Dedifferentiated amniotic fluid mesenchymal stem cell (primary cell): ENCODE results near the gene MYOZ3.

Experiments
- DNase-seq: peaks from one replicate; pipeline ENCODE4 v3.0.0-alpha.2; 2016; ENCODE audit errors: extremely low spot score

MYOZ3 gene

GRCh38 chr5:150659360-150660107 lies 1.5 kb upstream of the MYOZ3 start:
- no peak for DNase-seq

DNA sequence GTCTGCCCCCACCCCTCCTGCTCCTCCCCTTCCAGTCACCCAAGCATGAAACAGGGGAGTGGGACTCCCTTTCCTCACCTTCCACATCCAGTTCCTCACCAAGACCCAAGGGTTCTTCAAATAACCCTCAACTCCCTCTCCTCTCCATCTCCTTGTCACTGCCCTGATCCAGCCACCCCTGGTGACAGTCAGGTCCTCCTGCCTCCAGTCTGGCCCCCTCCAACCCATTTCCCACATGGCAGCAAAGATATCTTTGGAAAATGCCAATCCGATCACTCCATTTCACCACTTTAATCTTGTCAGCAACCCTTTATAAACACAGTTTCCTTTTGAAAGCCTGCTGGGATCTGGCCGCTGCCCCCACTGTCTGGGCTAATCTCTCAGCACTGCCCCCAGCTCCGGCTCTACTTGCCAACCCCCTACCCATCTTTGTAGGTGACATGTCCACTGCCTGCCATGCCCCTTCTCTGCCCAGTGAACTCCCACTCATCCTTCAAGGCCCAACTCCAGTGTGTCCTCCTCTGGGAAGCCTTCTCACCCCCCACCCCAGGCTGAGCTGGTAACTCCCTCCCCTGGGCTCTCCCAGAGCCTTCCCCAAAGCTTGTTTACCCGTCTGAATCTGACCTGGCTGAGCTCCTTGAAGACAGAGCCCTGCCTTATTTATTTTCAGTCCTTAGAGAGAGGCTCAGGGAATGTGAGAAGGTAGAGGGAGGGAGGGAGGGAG lies 781 bp upstream of the MYOZ3 start:
- DNase-seq: no peak

DNA sequence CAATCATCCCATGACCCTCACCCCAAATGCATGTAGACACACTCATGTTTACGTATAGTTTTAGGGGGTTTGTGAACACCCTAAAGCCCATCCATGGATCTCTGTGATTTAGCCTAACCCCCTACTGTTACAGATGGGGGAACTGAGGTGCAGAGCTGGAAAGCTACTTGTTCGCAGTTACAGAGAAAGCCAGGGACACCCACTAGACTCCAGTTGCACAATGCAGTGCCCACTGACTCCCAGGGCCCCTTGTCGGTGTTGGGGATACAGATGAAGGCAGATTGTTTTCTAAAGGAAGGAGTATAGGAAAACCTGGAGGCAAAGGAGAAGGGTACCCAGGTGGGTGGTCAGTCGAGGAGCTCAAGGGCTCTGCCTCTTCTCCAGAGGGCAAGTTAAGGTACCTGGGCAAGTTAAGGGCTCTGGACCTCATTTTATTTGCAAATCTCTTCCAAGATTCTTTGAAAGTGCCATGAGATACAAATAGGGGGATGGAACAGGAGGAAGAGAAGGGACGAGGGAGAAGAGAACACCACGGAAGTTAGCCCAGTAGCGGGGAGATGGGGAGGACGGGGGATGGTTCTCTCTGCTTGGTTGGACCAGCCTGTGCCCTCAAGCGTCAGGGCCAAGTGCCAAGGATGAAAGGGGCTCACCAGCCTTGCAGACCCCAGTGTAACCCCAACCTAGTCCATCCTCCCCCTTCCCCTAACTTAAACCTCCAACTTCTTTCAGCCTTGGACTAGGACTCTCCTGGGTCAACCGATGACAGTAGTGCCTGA lies 958 bp downstream of the MYOZ3 start:
- no peak for DNase-seq

DNA sequence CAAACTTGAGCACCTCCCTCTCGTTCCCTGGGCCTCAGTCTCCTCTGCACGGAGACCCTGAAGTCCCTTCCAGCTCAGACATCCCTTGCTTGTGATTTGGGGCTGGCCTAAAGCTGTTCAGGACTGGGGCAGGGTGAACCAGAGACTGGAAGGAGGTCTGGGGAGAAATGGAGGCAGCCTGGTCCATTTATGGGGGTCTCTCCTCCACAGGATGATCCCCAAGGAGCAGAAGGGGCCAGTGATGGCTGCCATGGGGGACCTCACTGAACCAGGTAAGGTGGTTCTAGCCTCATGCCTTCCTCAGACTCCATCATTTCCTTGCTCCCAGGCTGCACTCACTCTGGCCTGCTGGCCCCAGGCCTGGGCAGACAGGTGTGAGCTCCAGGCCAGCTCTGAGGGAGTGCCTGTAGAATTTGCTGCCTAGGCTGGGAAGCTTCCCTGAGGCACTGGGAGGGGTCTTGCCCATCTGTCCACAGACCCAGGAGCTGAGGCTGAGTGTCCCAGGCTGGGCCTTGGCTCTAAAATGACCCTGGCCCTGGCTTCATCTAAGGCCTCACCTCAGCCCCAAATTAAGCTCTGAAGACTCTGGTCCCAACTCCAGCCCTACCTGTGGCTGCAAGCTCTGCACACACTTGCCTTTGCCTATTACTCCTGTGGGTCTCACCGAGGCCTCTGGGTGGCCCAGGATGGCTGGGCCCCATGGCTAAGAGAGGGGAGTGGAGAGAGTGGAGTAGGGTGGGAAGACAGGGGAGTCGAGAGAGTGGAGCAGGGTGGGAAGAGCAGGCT lies 1.9 kb downstream of the MYOZ3 start:
- DNase-seq: no peak

DNA sequence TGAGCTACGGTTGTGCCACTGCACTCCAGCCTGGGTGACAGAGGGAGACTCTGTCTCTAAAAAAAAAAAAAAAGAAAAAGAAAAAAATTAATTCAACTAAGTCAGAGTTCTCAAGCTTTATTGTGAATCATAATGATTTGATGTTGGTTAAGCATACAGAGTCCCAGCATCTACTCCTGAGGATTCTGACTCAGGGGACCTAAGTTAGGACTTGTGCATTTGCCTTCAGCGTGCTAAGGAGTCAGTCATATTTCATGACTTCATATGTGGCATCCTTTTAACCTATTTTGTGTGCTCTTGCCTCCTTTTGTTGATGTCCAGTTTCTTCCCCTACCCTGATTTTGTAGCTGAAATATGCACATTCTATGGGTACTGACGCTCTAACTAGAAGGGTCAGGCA lies 2.9 kb downstream of the MYOZ3 start:
- DNase-seq: no peak

DNA sequence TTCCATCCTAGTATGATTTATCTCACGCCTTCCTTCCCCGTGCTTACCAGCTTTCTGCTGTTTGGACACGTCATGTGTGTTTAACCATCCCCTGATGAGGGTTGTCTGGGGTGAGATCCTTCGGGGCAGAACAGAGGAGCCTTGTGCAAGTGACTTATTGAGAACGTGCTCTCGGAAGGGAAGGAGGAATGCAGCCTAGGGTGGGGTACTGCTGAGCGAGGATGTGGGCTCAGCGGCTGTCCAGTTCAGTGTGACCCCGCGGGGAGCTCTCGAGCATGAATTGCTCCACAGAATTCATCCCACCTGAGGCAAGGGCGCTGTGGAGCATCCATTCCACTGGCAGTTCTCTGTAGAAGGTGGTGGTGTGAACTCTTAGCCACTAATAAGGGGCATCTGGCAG lies 4.0 kb downstream of the MYOZ3 start:
- no peak for DNase-seq

- no peak for DNase-seq
Observed at GRCh38 chr5:150670275-150670947, 9.4 kb downstream of the MYOZ3 start.

DNA sequence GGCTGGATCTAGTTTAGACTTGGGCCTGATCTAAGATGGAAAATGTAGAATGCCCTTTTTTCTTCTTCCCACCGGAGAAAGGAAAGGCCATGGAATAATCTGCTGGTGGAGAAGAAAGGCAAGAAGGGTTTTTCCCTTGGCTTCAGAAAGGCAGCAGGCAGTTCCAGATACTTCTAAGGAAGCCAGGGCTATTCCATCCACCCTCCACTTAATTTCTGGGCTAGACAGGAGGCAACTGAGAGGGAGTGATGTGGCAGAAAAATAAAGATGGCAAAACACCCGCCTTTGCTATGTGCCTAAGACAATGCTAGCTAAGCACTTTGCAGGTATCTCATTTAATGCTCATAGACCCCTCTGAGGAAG lies 9.9 kb downstream of the MYOZ3 start:
- DNase-seq: no peak

GRCh38 chr5:150671509-150672236 lies 10.6 kb downstream of the MYOZ3 start:
- no peak for DNase-seq

DNA sequence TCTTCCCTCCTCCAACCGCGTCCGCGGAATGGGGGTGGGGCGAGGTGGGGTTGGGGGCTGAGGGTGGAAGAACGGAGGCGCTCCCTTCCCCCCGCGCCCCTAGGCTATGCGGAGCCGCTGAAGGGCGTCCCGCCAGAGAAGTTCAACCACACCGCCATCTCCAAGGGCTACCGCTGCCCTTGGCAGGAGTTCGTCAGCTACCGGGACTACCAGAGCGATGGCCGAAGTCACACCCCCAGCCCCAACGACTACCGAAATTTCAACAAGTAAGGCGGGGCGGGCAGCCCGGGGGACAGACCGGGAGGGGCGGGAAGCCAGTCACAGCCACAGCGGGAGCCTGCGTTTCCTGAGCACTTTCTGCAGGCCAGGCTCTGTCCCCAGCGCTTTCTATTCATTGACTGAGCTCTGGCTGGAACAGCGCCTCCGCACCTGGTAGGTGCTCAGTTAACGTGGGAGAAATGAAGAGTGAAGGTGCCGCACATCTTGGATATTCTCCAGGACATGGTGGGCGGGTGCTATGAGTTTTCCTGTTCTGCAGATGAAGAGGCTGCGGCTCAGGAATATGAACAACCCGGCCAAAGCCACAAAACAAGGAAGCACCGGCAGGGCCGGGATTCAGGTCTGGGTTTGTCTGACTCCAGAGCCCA lies 11.3 kb downstream of the MYOZ3 start:
- DNase-seq: no peak

DNA sequence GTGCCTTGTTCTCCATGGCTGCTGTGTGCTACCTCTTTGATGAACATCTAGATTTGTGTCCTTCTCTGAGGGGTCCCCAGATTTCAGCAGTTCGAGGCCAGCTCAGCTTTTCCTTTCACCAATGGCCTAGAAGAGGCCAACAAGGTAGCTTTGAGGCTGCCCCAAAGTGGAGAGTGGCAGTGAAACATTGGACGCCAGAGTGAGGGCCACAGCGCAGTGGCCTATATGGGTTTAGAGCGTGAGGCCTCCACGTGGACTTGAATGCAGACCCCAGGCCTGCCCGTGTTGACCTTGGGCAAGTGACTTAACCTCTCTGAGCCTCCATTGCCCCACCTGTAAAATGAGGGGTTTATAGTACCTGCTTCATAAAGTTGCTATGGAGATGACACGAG lies 11.8 kb downstream of the MYOZ3 start:
- no peak for DNase-seq

DNA sequence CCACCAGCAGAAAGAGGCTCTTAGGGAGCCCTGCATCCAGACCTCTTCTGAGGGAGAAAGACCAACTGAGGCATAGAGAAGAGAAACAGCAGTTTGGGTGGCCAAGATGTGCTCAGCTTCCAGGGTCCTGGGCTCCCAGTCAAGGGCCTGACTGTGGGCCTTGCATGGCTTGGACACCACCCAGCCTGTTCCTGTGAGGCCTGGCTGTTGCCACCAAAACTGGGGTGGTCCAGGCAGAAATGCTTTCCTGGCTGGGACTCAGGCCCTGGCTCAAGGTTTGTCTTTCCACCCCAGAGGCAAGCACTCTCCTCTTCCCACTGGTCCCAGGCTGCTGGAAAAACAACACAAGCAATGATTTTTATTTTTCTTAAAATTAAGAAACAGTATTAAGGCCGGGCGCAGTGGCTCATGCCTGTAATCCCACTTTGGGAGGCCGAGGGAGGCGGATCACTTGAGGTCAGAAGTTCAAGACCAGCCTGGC lies 13.3 kb downstream of the MYOZ3 start:
- no peak for DNase-seq

- no peak for DNase-seq
Observed at GRCh38 chr5:150675069-150675468, 14.0 kb downstream of the MYOZ3 start.

DNA sequence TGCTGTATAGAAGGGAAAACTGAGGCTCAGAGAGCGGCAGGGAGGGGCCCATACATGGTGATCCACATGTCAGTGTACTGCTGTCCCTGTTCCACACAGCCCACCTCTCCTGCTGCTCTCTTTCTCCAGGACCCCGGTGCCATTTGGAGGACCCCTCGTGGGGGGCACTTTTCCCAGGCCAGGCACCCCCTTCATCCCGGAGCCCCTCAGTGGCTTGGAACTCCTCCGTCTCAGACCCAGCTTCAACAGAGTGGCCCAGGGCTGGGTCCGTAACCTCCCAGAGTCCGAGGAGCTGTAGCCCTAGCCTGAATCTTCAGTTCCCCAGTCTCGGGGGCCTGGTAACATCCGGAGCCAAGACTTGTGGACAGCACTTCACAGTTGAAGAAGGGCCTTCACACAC lies 15.5 kb downstream of the MYOZ3 start:
- no peak for DNase-seq

- DNase-seq: no peak
Observed at GRCh38 chr5:150689120-150689519, 28.1 kb downstream of the MYOZ3 start.

GRCh38 chr5:150690760-150691159 lies 29.7 kb downstream of the MYOZ3 start:
- no peak for DNase-seq

GRCh38 chr5:150692276-150692675 lies 31.2 kb downstream of the MYOZ3 start:
- no peak for DNase-seq

GRCh38 chr5:150694612-150695011 lies 33.6 kb downstream of the MYOZ3 start:
- peak; percentile 28 for DNase-seq

- DNase-seq: peak; percentile 17
Observed at GRCh38 chr5:150700246-150700593, 39.2 kb downstream of the MYOZ3 start.
